GM21526 (cell line): ENCODE data around the gene CD9.
"Not testable (repeated sequence)": the region's sequence is repeated elsewhere in the genome, so short reads cannot be mapped to it uniquely, and the experiment has no call there.

Experiments
- ATAC-seq: cut with Tn5 transposase; IDR thresholded peaks from one replicate; pipeline ENCODE4 v1.9.1; 2021; ENCODE audit warnings: moderate library complexity; ENCODE audit not compliant: unreplicated experiment, low FRiP score

The CD9 gene

GRCh38 chr12:6178981-6179761 lies 21.0 kb upstream of the CD9 start:
- ATAC-seq, result no peak

DNA sequence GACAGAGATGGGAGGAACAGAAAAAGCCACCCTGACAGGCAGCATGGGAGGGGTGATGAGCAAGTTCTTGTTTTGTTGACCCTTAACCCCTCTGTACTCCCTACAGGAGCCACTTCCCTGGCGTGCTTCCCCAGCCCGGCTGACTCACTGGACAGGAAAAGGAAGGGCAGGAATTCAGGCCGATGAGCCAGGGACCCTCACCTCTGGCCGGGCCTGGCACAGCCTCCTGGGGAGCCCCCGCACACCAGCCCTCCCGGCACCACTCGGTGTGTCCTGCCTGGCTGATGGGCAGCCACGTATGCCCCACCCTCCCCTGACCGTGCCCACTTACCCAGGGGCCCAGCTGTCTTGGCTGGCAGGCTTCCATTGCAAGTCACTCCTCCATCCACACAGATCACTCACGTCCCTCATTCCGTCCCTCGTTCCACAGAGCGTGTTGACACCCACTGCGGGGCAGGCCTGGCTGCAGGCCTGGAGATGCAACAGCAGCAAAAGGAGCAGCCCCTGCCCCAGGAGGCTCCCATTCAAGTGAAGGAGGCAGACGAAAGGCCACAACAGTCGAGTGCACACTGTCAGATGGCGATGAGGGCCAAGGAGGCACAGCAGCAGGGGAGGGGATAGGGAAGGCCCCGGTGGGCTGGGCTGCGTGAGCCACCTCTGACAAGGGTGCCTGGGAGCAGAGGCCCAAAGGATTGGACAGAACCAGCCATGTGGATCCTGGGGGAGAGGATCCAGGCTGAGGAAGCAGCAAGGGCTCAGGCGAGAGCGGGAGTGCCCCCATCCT lies 19.7 kb upstream of the CD9 start:
- ATAC-seq, result no peak

DNA sequence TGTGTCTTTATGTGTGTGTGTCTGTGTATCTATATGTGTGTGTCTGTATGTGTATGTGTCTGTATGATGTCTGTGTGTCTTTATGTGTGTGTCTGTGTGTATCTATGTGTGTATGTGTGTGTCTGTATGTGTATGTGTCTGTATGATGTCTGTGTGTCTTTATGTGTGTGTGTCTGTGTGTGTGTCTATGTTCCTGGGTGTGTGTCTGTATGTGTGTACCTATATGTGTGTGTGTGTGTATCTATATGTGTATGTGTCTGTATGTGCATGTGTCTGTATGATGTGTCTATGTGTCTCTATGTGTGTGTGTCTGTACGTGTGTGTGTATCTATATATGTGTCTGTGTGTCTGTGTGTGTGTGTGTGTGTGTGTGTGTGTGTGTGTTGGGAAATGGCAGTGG lies 19.0 kb upstream of the CD9 start:
- ATAC-seq, result no peak

- ATAC-seq, result no peak
These were observed 18.5 kb upstream of the CD9 start for GRCh38 chr12:6181583-6182278.

GRCh38 chr12:6182279-6182898 lies 17.8 kb upstream of the CD9 start:
- no peak for ATAC-seq

GRCh38 chr12:6183689-6184428 lies 16.3 kb upstream of the CD9 start:
- ATAC-seq, result no peak

- ATAC-seq, result no peak
These were observed 14.0 kb upstream of the CD9 start for GRCh38 chr12:6185961-6186827.

- no peak for ATAC-seq
These were observed 12.0 kb upstream of the CD9 start for GRCh38 chr12:6187948-6188793.

- ATAC-seq, result no peak
These were observed 11.2 kb upstream of the CD9 start for GRCh38 chr12:6189028-6189427.

- not testable (repeated sequence) for ATAC-seq
These were observed 10.1 kb upstream of the CD9 start for GRCh38 chr12:6189952-6190598.

DNA sequence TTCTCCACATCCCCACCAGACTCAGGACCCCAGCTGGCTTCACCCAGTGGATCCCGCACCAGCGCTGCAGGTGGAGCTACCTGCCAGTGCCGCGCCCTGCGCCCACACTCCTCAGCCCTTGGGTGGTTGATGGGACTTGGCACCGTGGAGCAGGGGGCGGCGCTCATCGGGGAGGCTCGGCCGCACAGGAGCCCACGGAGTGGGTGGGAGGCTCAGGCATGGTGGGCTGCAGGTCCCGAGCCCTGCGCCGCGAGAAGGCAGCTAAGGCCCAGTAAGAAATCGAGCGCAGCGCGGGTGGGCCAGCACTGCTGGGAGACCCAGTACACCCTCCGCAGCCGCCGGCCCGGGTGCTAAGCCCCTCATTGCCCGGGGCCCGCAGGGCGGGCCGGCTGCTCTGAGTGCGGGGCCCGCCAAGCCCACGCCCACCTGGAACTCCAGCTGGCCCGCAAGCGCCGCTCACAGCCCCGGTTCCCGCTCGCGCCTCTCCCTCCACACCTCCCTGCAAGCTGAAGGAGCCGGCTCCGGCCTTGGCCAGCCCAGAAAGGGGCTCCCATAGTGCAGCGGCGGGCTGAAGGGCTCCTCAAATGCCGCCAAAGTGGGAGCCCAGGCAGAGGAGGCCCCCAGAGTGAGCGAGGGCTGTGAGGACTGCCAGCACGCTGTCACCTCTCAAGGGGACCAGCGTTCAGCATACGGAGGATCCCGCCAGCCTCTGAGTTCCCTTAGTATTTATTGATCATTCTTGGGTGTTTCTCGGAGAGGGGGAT lies 9.3 kb upstream of the CD9 start:
- not testable (repeated sequence) for ATAC-seq

DNA sequence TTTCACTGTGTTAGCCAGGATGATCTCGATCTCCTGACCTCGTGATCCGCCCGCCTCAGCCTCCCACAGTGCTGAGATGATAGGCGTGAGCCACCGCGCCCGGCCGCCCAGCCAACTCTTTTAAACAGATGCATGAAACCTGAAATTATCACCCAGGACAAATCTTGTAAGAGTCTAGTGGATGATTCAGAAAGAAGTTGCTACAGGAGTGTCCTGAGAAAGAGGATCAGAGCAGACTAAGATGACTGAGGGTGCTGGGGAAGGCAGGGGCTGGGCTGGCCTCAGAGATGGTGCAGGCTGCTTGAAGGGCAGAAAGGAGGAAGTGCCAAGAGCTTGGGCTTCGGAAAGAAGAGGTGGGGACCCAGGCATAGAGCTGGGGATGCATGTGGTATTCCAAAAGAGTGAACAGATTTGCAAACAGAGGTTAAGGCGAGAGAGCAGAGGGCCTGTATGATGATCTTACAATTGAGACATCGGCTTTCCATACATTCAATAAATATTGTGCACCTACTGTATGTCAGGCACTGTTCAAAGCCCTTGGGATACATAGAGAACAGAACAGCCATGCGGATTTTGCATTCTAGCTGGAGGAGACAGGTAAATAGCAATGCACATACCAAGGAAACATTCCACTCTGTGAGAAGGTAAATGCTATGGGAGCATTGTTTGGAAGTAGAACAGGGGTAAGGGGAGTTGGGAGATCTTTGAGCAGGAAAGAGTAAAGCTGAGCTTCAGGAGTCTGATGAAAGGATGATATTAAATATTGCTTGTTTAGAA lies 7.4 kb upstream of the CD9 start:
- no peak for ATAC-seq

GRCh38 chr12:6193853-6194815 lies 6.1 kb upstream of the CD9 start:
- ATAC-seq, result no peak

DNA sequence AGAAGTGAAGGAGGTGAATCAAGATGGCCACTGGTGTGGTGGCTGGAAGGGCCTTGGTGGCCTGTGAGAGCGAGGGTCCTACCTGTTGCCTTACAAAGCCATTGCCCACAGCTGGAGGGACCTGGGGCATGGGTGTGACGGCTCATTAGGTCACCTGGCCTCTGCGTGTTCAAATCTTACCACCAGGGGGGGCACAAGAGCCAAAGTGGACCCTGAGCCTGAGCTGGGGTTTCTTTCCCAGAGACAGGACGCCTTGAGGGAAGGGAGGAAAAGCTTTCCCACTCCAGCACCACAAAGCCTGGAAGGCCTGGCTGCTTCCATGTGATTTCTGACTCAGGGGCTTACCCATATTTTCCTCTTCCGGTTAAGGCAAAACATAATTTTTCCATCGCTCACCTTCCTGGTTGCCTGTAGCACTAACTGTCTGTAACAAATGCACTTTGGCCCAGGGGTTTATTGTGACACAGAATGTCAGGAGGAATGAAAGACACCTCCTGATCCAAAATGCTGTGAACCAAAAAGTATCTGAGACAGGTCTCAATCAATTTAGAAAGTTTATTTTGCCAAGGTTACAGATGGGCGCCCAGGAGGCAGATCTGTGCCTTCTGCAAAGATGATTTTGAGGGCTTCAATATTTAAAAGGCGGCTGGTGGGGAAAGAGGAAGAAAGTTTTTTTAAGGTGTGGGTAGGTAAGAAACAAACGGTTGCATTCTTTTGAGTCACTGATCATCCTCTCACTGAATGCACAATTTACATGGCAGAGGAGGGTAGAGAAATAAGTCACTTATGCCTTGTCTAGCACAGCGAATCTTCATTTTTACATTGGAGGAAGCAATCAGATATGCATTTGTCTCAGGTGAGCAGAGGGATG lies 4.3 kb upstream of the CD9 start:
- ATAC-seq, result peak; percentile 65
